Heart left ventricle (tissue), 13 donors: ENCODE measurements around the gene MEAK7.

Experiments
- CTCF ChIP-seq, 12 donors: fragments of 200-600 bp; sonication (generic) in 4 of 12; IDR thresholded peaks; one replicate each; pipeline versions ENCODE4 v1.5.0 to v1.8.0; 2018 to 2022; ENCODE audit warnings: antibody characterized with exemption in 12 of 12, mild to moderate bottlenecking in 5 of 12
- POLR2A ChIP-seq, 2 donors: fragments of 450-650 bp; IDR thresholded peaks; one replicate each; pipeline ENCODE4 v1.6.1; 2017; ENCODE audit warnings: antibody characterized with exemption in 2 of 2, mild to moderate bottlenecking in 2 of 2, moderate library complexity in 2 of 2
- donor health status: ischemic (EF 13 %, LVEDD 7.1; RV severe dilation, severe dysfunction).
- donor health status: DM: no; HTN: yes; CAD: no.
- donor health status: DM: no; HTN: no; CAD: no.
- donor health status: ischemic (EF 25% LVEDD 6.9; RV normal size, moderate dysfunction).
- donor health status: ischemic (EF 25% LVEDD 5.7; RV mildly dilated, moderate dysfunction).
- donor health status: ischemic (EF 35%, LVEDD 5.7; RV mildly dilated, moderate dysfunction).
- donor health status: nonischemic (EF 11% LVEDD 7.7; RV severe dilation, severe dysfunction).
- donor health status: DM: yes; HTN: yes; CAD: no.
- donor health status: PGD.
- donor health status: ischemic (EF 29% LVEDD 5.4; RV normal size, mild dysfunction).
- donor health status: nonischemic (EF 23%, LVEDD 6.1; RV moderate dilation, normal function).

- no peak for TF ChIP-seq CTCF (IDR thresholded peaks at IDR 0.05)
- TF ChIP-seq POLR2A (IDR thresholded peaks at IDR 0.05) = no peak
Measured at GRCh38 chr16:84497418-84498222, 6.8 kb downstream of the MEAK7 start.
